ENCODE data around the gene GLMN. TPM values are rescaled to one million over a fixed set of nuclear protein-coding genes. Genes with fewer than 3 reads are reported as not detected.

GLMN gene
- total and polyA plus RNA-seq, 7 donors = 2.8 to 17.6 (median 7.8) TPM

- no peaks in the 10 kb centered on the region for H3K4me1 ChIP-seq
- intact Hi-C loops (cut with DNase I) = no loop called here
- peaks cover 0 to 73% (median 13%) of the 10 kb centered on the region in 4 donors for H3K36me3 ChIP-seq
- peaks cover 0 to 10% (median 4%) of the 10 kb centered on the region in 4 donors for H3K9me3 ChIP-seq
- H3K4me3 ChIP-seq = no peak overlapping the region
- H3K27ac ChIP-seq = no peak overlapping the region
- H3K27me3 ChIP-seq = no peaks in the 10 kb centered on the region
- TF ChIP-seq EP300 (IDR thresholded peaks at IDR 0.05) = no peak
- TF ChIP-seq POLR2AphosphoS5 (IDR thresholded peaks at IDR 0.05) = no peak
- no peak for TF ChIP-seq CTCF (IDR thresholded peaks at IDR 0.05)
- no peak for TF ChIP-seq POLR2A (IDR thresholded peaks at IDR 0.05)
- DNase-seq = no peak
Measured at GRCh38 chr1:92324784-92325183, 26.0 kb upstream of the GLMN start.

- WGBS, 2 donors = 83 to 93% methylated on average over 7 of the region's 7 CpGs
- no peak for DNase-seq
- no peak overlapping the region for H3K27ac ChIP-seq
- H3K4me3 ChIP-seq = no peak overlapping the region
- no peaks in the 10 kb centered on the region for H3K4me1 ChIP-seq
- no peaks in the 10 kb centered on the region for H3K27me3 ChIP-seq
- intact Hi-C loops (cut with DNase I) = no loop called here
- TF ChIP-seq CTCF (IDR thresholded peaks at IDR 0.05) = no peak
- no peak for TF ChIP-seq EP300 (IDR thresholded peaks at IDR 0.05)
- no peak for TF ChIP-seq POLR2AphosphoS5 (IDR thresholded peaks at IDR 0.05)
- TF ChIP-seq POLR2A (IDR thresholded peaks at IDR 0.05) = no peak
- H3K9me3 ChIP-seq = peaks cover 0 to 10% (median 4%) of the 10 kb centered on the region in 4 donors
- H3K36me3 ChIP-seq = peaks cover 0 to 63% (median 10%) of the 10 kb centered on the region in 4 donors
Measured at GRCh38 chr1:92323473-92324453, 25.0 kb upstream of the GLMN start.

- no peak overlapping the region for H3K4me3 ChIP-seq
- H3K9me3 ChIP-seq = no peaks in the 10 kb centered on the region
- H3K4me1 ChIP-seq = no peaks in the 10 kb centered on the region
- H3K36me3 ChIP-seq = peaks cover 0 to 42% (median 2%) of the 10 kb centered on the region in 4 donors
- H3K27me3 ChIP-seq = no peaks in the 10 kb centered on the region
- WGBS, 2 donors = 69 to 84% methylated on average over 3 of the region's 3 CpGs
- TF ChIP-seq EP300 (IDR thresholded peaks at IDR 0.05) (no peak), CTCF (IDR thresholded peaks at IDR 0.05) (no peak), POLR2AphosphoS5 (IDR thresholded peaks at IDR 0.05) (no peak), POLR2A (IDR thresholded peaks at IDR 0.05) (no peak)
- DNase-seq = no peak
- intact Hi-C loops (cut with DNase I) = no loop called here
- H3K27ac ChIP-seq = no peak overlapping the region
Measured at GRCh38 chr1:92317836-92318493, 19.2 kb upstream of the GLMN start.

GRCh38 chr1:92315766-92316599, 17.2 kb upstream of the GLMN start:
- Histone ChIP-seq H3K4me3 (no peak overlapping the region), H3K36me3 (peaks cover 0 to 39% (median 2%) of the 10 kb centered on the region in 4 donors), H3K27ac (no peak overlapping the region), H3K4me1 (no peaks in the 10 kb centered on the region), H3K9me3 (no peaks in the 10 kb centered on the region), H3K27me3 (no peaks in the 10 kb centered on the region)
- TF ChIP-seq CTCF (IDR thresholded peaks at IDR 0.05) (no peak), POLR2A (IDR thresholded peaks at IDR 0.05) (no peak), EP300 (IDR thresholded peaks at IDR 0.05) (no peak), POLR2AphosphoS5 (IDR thresholded peaks at IDR 0.05) (no peak)
- intact Hi-C loops (cut with DNase I) = no loop called here
- 70 to 86% methylated on average over 6 of the region's 6 CpGs for WGBS, 2 donors
- DNase-seq = no peak

Data from sigmoid colon (tissue), 7 donors.